HEK293T (cell line): Measurements from ENCODE around the gene NPFF.

Source experiments
- ARNT ChIP-seq: fragments of 450-650 bp; IDR thresholded peaks from 2 replicates; pipeline ENCODE4 v1.6.1; 2017; ENCODE audit warnings: mild to moderate bottlenecking
- SP1 ChIP-seq: fragments of 450-650 bp; IDR thresholded peaks from 2 replicates; pipeline ENCODE4 v1.6.1; 2017
- SUZ12 ChIP-seq: fragments of 450-650 bp; IDR thresholded peaks from 2 replicates; pipeline ENCODE4 v1.6.1; 2016; ENCODE audit warnings: mild to moderate bottlenecking
- ZNF384 ChIP-seq: fragments of 450-650 bp; IDR thresholded peaks from 2 replicates; pipeline ENCODE4 v1.6.1; 2016

DNA sequence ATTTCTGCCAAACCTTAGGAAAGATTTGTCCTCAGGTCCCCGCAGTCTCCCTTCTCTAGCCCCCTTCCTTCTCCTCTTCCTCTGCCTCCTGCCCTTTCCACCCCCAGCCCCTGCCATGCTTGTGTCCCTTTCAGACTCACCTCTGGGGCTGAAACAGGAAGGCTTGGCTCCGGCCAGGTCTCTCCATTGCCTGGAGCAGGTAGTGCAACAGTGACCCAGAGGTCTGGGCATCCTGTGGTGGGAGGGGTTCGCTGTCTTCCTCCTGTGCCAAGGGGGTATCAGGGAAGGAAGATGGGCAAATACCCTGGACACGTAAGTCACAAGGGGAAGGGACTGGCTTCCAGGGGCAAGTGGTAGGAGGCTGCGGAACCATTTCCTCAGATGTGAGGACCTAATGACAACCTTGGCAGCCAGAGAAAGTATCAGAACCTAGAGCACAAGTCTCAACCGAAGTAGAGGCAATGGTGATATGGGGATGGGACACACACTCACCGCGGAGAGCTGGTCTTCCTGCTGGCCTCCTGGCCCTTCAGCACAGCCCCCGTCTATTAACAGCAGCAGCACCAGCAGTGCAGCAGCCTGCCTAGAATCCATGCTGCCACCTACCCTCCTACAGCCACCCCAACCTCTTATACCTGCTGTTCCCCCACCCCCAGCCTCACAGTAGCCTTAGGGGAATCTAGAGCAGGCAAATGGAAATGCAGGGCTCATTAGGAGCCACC lies at the start of gene NPFF:
- TF ChIP-seq SP1 (no peak), ZNF384 (no peak), ARNT (no peak), SUZ12 (no peak)
